Measurements from ENCODE around the gene MAFG. TPM values are rescaled to one million over a fixed set of nuclear protein-coding genes. Genes with fewer than 3 reads are reported as not detected.

Gene MAFG
- total RNA-seq, 2 experiments from 2014 or later: 10.8 to 13.3 TPM

DNA sequence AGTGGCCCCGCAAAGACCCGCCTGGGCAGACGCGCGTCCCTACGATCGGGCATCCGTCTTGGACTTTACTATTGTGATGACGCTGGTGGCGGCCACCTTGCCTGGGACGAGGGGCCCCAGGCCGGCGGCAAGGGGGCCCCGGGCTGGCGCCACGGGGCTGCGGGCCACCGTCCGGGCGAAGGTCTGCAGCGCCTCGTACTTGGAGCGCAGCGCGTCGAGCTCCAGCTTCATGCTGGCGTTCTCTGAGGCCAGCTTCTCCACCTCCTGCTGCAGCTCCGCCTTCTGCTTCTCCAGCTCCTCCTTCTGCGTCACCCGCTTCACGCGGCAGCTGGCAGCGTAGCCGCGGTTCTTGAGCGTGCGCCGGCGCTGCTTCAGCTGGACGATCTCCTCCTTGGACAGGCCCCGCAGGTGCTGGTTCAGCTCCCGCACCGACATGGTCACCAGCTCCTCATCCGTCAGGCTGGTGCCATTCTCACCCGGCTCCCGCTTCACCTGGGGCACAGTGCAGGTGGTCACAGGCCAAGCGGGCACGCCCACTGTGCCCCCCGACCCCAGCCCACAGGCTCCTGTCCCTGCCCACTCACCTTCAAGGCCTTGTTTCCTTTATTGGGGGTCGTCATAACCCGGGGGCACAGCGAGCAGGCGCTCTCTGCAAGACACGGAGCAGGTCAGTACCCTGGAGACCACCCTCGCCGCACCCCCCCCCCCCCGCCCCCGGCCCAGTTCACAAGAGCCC lies 4.8 kb downstream of the MAFG start:
- CTCF ChIA-PET: no interaction called here

DNA sequence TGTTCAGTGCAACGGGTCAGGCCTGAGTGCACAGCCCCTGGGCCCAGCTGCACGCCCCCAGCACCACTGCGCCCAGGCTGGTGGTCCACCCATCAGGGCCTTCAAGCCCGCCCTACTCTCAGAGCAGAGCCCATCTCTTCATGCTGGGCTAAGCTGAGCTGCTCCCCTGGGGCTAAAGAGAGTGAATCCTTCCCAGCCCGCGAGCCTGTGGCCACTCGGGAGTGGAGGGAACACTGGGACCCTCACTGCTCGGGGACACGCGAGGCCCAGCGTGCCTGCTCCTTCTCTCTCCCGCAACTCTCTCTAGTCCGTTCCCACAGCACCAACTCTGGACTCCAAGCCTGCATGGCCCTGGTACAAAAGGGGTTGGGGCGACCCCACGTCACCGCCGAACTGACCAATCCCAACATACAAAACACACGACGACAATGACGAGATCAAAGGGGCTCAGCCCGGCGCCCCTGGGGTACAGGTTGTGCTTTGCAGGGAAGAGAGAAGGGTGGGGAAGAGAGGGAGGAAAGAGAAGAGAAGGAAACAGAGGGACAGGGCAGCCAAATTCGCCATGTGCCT lies 5.5 kb downstream of the MAFG start:
- Histone ChIP-seq H3K9me3 (ENCODE audit: control insufficient read depth in 1 of 2, insufficient read depth in 1 of 2, low read length in 2 of 2) (no peaks in the 10 kb centered on the region), H3K4me1 (ENCODE audit: insufficient read depth, low read length) (peaks cover 57% of the 10 kb centered on the region), H3K27me3 (ENCODE audit: control insufficient read depth in 1 of 2, insufficient read depth in 2 of 2, low read length in 2 of 2) (no peaks in the 10 kb centered on the region), H3K36me3 (ENCODE audit: insufficient read depth, low read length) (peaks cover 4% of the 10 kb centered on the region), H3K4me3 (ENCODE audit: low read length) (no peak overlapping the region), H3K27ac (ENCODE audit: low read depth in 1 of 2, low read length in 2 of 2) (no peak overlapping the region)
- Mint-ChIP-seq H3K36me3 (ENCODE audit: low read depth) (peaks cover 13% of the 10 kb centered on the region), H3K4me1 (ENCODE audit: low read depth) (peaks cover 33% of the 10 kb centered on the region), H3K9me3 (no peaks in the 10 kb centered on the region), H3K27ac (no peak overlapping the region), H3K4me3 (no peak overlapping the region), H3K27me3 (no peaks in the 10 kb centered on the region)
- ATAC-seq (ENCODE audit: poor library complexity) (no peak), DNase-seq (no peak)
- TF ChIP-seq, protein P1, sequence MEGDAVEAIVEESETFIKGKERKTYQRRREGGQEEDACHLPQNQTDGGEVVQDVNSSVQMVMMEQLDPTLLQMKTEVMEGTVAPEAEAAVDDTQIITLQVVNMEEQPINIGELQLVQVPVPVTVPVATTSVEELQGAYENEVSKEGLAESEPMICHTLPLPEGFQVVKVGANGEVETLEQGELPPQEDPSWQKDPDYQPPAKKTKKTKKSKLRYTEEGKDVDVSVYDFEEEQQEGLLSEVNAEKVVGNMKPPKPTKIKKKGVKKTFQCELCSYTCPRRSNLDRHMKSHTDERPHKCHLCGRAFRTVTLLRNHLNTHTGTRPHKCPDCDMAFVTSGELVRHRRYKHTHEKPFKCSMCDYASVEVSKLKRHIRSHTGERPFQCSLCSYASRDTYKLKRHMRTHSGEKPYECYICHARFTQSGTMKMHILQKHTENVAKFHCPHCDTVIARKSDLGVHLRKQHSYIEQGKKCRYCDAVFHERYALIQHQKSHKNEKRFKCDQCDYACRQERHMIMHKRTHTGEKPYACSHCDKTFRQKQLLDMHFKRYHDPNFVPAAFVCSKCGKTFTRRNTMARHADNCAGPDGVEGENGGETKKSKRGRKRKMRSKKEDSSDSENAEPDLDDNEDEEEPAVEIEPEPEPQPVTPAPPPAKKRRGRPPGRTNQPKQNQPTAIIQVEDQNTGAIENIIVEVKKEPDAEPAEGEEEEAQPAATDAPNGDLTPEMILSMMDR (IDR thresholded peaks at IDR 0.05): no peak
- intact Hi-C loops (cut with DNase I, micrococcal nuclease): no loop called here
- POLR2A ChIA-PET: no interaction called here
- CTCF ChIA-PET: no interaction called here

More for the DNA sequence above, 4.8 kb downstream of the MAFG start:
- Histone ChIP-seq H3K9me3 (ENCODE audit: control insufficient read depth in 1 of 2, insufficient read depth in 1 of 2, low read length in 2 of 2) (no peaks in the 10 kb centered on the region), H3K4me1 (ENCODE audit: insufficient read depth, low read length) (peaks cover 52% of the 10 kb centered on the region), H3K27ac (ENCODE audit: low read depth in 1 of 2, low read length in 2 of 2) (no peak overlapping the region), H3K27me3 (ENCODE audit: control insufficient read depth in 1 of 2, insufficient read depth in 2 of 2, low read length in 2 of 2) (no peaks in the 10 kb centered on the region), H3K4me3 (ENCODE audit: low read length) (no peak overlapping the region), H3K36me3 (ENCODE audit: insufficient read depth, low read length) (peaks cover 4% of the 10 kb centered on the region)
- Mint-ChIP-seq H3K27ac (no peak overlapping the region), H3K27me3 (no peaks in the 10 kb centered on the region), H3K9me3 (no peaks in the 10 kb centered on the region), H3K4me3 (no peak overlapping the region), H3K36me3 (ENCODE audit: low read depth) (peaks cover 10% of the 10 kb centered on the region), H3K4me1 (ENCODE audit: low read depth) (peaks cover 29% of the 10 kb centered on the region)
- DNase-seq (no peak), ATAC-seq (ENCODE audit: poor library complexity) (no peak)
- POLR2A ChIA-PET: no interaction called here
- TF ChIP-seq, protein P1 (IDR thresholded peaks at IDR 0.05): no peak
- intact Hi-C loops (cut with DNase I, micrococcal nuclease): no loop called here

DNA sequence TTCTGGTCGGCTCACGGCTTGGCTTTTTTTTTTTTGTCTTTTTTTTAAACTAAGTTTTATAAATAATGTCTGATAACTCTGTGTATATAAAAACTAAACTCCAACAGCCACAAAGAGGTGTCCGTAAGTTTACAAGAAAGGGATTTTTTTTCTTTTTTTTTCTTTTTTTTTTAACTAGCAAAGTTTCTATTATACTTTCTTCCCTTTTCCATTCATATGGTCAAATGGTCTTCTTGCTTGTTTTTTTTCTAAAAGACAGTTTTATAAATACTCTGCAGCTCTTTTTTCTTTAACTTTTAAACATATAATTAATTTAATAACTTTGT lies 6.0 kb downstream of the MAFG start:
- DNase-seq: no peak
- Mint-ChIP-seq H3K4me1 (ENCODE audit: low read depth) (peaks cover 36% of the 10 kb centered on the region), H3K36me3 (ENCODE audit: low read depth) (peaks cover 18% of the 10 kb centered on the region), H3K27me3 (no peaks in the 10 kb centered on the region), H3K4me3 (no peak overlapping the region), H3K9me3 (no peaks in the 10 kb centered on the region), H3K27ac (no peak overlapping the region)
- intact Hi-C loops (cut with DNase I, micrococcal nuclease): no loop called here
- ChIA-PET POLR2A (interaction anchor here (0.6 kb wide), 1 partner anchor 17 kb away, joined by 3 read pairs; no protein-coding TSS in a partner anchor), CTCF (interaction anchor here (0.8 kb wide), 1 partner anchor 38 kb away, joined by 3 read pairs; no protein-coding TSS in a partner anchor)
- H3K9me3 ChIP-seq (ENCODE audit: control insufficient read depth in 1 of 2, insufficient read depth in 1 of 2, low read length in 2 of 2): no peaks in the 10 kb centered on the region
- peaks cover 4% of the 10 kb centered on the region for H3K36me3 ChIP-seq (ENCODE audit: insufficient read depth, low read length)
- no peak for ATAC-seq (ENCODE audit: poor library complexity)
- TF ChIP-seq, protein P1 (IDR thresholded peaks at IDR 0.05): no peak
- no peak overlapping the region for H3K27ac ChIP-seq (ENCODE audit: low read depth in 1 of 2, low read length in 2 of 2)
- peaks cover 59% of the 10 kb centered on the region for H3K4me1 ChIP-seq (ENCODE audit: insufficient read depth, low read length)
- no peaks in the 10 kb centered on the region for H3K27me3 ChIP-seq (ENCODE audit: control insufficient read depth in 1 of 2, insufficient read depth in 2 of 2, low read length in 2 of 2)
- H3K4me3 ChIP-seq (ENCODE audit: low read length): no peak overlapping the region

Measured in CD4-positive, alpha-beta T cell (primary cell).